Fibroblast of skin of scalp (primary cell): ENCODE measurements around the gene IZUMO4. TPM values are rescaled to one million over a fixed set of nuclear protein-coding genes. Genes with fewer than 3 reads are reported as not detected.

Experiments
- DNase-seq: peaks from one replicate; pipeline ENCODE4 v3.0.0-alpha.2; 2013
- polyA plus RNA-seq, 2 experiments: library from polyadenylated mRNA; unstranded; fragments of 120-200 nt; gene quantifications; one replicate each; pipeline ENCODE4 v1.2.1, GENCODE V29; 2013; ENCODE audit not compliant: insufficient read length in 2 of 2

Gene IZUMO4, protein sequence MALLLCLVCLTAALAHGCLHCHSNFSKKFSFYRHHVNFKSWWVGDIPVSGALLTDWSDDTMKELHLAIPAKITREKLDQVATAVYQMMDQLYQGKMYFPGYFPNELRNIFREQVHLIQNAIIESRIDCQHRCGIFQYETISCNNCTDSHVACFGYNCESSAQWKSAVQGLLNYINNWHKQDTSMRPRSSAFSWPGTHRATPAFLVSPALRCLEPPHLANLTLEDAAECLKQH
- polyA plus RNA-seq (2013, experiment 1 of 2; ENCODE audit: insufficient read length): 2.3 TPM
- 1.8 TPM for polyA plus RNA-seq (2013, experiment 2 of 2; ENCODE audit: insufficient read length)

DNA sequence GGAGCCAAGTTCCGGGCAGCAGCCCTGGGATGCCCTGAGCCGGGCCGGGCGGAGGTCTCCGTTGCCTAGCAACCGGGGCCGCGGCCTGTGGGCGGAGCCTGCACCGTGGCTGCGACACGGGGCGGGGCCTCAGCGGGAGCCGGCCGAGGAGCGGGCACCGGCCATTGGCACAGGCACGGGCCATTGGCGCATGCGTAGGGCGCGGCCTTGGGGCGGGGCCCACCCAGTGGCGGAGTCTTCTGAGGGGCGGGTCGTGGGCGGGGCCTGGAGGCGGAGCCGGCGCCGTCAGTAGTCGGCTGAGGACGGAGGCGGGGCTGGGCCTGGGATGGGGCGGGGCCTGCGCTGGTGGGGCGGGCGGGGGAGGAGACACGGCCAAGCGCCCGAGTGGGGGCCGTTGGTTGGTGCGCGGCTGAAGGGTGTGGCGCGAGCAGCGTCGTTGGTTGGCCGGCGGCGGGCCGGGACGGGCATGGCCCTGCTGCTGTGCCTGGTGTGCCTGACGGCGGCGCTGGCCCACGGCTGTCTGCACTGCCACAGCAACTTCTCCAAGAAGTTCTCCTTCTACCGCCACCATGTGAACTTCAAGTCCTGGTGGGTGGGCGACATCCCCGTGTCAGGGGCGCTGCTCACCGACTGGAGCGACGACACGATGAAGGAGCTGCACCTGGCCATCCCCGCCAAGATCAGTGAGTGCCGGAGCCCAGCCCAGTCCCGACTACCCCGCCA is at the start of gene IZUMO4:
TSS of gene IZUMO4 (plus strand) at position 436 of the 723 bp plus-strand sequence. CDS start at position 467, 31 bp downstream.
- peak; percentile 97 for DNase-seq

DNA sequence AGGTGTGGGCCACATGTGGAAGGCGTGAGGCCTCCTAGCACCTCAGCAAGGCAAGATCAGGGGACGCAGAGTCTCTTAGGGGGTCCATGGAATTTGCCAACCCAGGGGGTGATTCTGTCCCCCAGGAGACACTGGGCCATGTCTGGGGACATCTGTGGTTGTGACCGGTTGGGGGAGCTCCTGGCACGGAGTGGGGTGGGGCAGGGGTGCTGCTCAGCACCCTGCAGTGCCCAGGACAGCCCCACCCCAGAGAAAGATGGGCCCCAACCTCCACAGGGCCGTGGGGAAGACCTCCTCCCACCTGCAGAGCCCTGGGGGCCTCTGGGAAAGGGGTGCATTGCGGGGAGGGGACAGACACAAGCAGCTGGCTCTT is 49.7 kb upstream of the IZUMO4 start:
- no peak for DNase-seq

DNA sequence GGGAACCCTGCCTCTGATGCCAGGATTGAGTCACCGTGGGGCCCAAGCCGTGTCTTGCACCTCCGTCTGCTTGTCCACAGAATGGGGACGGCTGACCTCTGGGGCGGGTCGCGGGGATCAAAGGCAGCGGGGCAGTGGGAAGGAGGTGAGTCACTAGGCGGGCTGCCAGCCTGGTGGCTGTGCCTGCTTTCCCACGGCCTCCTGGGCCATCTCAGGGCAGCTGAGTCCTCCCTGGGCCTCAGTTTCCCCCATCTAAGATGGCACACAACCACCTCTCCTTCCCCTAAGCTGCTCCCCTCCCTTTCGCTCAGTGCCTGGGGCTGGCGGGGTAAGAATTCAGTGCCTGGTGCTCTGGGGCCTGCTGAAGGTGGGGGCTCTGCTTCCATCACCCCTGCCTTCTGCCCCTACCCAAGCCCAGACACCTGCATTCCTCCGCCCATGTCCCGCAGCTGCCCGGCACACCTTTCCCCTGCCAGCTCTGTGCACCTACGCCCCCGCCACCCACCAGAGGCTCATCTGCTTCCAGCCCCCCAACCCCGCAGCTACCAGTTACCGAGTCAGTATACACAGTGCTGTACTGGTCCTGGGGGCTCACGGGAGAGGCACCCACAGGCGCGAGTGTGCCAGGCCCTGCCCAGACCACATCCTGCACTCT is 49.1 kb upstream of the IZUMO4 start:
- no peak for DNase-seq

DNA sequence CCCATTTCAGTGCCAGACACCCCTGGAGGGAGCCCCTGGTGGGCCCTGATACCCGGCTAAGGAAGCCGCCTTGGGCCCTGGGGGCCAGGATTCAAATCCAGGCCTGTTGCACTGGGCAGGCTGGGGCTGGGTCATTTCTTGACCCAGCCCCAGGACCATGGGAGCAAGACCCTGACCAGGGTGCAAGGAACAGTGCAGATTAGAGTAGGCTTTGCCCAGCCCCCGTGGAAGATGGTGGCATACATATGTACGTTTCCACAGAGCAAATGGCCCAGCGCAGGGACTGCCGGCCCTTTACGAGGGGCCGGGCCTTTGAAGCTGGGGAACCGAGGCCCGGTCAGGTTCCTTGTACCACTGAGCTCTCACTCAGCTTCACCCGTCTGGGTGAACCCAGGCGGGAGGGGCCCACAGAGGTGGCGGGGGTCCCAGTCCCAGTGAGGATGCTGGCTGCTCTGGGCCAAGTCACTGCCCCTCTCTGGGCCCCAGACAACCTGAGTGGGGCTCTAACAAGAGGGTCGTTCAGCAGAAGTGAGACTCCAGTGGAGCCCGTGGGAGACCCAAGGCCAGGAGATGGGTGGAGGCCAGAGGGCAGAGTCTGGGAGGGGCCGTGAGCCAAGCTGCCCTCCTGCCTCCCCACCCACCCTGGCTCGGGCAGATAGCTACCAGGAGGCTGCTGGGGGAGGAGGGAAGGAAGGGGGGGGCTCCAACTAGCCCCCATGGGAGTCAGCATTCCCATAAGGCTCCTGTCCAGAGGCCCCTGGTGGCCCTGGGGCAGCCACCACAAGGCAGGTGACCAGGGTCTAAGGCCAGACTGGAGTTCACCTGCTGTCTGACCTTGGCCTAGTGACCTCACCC is 48.4 kb upstream of the IZUMO4 start:
- DNase-seq: no peak

DNA sequence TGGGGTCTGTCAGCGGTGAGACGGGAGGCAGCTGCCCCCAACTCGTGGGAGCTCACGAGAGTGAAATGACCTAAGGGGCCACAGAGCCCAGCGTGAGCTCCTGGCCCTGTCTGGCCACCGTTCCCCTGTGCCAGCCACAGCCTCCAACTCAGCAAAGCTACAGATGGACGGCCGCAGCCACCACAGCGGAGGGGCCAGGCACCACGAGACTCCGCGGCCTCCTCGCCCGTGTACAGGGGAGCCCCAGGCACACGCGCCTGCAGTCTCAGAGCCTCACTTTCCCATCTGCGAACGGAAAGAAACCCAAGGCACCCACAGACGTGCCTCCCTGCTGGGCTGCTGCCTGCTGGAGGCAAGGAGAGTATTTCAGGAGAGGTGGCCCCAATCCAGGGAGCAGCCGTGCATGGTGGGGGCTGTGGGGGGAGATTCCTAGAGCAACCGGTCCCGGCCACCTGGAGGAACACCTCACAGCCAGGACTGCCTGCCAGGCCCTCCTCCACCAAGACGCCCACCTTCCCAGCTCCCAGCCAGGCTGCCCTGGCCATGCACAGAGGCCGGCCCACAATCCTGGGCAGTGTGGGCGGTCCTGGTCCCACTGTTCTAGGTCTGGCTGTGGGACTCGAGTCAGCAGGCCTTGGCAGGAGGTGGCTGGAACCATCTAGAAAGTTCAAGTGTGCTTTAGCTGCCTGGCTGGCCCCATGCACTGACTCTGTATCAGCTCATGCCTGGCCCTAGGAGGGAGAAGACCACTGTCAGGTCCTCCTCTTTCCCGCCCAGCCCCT is 47.6 kb upstream of the IZUMO4 start:
- DNase-seq: no peak

DNA sequence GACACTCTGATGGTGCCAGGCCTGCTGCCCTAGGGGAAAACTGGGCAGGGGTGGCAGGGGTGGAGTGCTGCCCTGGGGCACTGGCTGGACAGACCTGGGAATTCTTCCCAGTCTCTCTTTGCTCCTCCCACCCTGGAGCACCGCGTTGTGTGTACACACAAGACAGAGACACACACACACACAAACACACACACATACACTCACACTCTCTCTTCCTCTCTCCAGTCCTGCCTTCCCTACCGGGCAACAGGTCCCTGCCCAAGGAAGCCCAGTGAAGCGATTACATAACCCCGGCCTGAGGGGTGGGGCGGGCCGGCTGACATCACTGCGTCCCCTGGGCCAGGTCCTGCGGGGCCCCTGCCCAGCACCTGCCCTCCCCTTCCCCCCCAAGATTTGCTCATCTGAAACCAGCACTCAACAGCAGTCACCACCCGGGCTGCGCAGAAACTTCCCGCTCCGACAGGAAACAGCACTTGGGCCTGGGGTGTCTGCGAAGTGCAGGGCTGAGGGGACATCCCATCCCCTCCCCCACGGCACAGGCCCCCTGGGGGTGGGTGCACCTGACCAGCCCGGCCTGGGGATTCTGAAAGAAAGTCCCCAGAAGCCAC is 46.9 kb upstream of the IZUMO4 start:
- DNase-seq: peak; percentile 48

DNA sequence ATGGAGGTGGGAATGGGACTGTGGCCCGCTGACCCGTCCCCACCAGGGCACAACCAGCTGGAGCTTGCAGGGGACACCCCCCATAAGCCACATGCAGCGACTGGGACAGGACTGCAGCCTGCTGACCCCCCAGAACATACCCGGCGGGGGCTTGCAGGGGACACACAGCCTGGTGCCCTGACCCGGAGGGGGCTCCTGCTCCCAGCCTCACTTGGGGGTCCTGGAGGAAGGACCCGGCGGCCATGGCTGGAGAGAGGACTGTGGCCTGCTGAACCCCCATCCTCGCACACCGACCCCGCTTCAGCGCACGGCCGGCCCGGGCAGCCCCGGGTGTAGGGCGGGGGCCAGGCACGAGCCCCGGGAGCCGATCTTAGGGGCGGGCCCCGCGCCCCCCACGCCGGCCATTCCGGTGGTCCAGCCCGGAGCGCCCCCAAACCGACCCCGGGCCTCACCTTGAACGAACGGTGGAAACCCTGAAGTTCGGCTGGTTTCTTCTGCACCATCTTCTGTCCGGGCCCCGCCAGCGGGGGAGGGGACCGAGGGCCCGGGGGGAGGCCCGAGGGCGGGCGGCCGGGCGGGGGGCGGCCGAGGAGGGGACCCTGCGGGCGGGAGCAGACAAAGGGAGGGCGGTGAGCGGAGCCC is 46.2 kb upstream of the IZUMO4 start:
- DNase-seq: no peak

DNA sequence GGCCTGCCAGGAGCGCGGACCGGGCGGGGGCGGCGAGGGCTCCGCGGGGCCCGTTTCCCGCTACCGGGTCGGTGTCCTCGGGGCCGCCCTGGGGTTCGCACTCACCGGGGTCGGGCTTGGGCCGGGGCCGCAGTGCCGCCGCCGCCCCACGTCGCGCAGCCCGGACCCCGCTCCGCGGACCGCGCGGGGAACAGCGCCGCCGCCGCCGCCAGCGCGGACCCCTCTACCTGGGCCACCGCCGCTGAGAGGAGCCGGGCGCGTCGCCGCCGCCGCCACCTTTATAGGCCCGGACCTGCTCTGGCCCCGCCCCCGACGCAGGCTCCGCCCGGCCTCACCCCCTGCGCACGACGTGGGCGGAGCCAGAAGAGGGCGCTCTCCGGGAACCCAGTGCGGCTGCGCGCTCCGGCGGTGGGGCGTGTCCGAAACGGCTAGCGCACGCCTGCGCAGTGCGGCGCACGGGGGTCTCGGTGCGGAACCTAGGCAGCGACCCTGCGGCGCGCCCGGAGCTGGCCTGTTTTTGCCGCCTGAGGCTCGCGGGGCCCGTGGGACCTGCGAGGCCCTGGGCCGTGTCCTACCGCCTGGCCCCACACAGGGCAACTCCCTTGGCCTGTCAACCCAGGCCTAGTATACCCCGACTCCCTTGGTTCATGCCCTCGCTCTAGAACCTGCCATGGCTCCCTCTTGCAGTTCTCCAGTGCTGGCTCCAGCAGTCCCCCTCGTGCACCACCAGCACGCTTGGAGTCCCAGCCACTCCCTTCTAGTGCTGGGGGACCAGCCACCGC is 45.5 kb upstream of the IZUMO4 start, which contains the start of gene MKNK2:
TSS of gene MKNK2 (minus strand) at position 254 of the 782 bp plus-strand sequence. CDS start 393 bp downstream, outside the sequence.
- DNase-seq: peak; percentile 89

DNA sequence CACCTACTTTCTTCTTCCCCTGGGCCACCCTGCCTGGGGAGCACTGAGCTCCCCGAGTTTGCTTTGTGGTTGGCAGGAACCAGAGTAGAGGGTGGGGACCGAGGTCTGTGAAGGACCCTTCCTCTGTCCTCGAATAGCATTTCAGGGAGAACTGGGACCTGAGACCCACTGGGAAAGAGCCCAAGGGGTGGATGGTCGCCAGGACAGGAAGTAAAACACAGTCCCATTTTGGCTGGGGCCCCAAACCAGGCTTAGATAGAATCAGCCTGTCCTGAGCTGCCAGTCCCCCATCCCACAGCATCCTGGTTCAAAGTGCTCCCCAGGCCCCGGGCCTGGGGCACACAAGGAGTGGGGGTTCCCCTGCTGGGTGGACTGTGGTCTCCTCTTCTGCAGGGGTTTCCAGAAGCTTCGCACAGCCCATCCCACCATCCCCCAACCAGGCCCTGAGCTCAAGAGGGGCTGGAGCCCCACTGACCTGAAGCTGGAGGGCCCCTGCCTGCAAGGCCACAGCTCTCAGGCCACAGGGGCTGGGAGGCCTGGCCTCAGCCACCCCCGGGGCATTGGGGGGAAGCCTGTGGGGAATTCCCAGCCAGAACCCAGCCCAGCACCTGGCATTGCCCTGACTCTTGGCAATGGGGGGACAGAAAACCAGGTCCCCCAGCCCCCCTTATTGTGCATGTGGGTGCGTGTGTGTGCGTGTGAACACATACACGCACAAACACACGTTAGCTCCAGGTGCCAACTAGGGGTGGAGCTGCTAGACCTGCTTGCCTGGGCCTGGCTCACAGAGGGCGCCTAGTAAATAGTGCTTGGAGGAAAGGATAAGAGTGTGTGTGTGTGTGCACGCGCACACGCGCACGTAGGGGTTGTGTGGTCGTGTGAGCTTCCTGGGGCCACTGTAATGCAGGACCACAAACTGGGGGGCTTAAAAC is 44.7 kb upstream of the IZUMO4 start:
- no peak for DNase-seq

DNA sequence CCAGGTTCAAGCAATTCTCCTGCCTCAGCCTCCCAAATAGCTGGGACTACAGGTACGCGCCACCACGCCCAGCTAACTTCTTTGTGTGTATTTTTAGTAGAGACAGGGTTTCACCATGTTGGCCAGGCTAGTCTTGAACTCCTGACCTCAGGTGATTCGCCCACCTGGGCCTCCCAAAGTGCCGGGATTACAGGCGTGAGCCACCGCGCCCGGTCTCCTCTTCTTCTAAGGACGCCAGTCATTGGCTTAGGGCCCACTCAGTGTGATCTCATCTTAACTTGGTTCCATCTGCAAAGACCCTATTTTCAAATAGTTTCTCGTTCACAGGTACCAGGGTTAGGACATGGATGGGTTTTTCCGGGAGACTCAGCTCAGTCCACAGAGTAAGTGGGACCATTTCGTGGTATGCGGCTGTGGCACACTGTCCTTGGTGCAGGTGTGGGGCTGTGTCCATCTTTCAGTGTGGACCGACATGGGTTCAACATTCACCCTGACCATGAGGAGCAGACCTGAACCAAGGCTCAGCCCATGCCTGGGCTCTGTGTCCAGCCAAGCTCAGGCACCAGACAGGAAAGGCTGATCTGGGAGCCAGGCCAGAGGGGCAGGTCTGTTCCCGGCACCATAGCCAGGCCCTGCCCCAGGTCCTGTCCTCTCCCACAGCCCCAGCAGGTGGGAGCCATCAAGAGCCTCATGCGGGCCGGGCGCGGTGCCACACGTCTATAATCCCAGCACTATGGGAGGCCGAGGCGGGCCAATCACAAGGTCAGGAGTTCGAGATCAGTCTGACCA is 42.9 kb upstream of the IZUMO4 start:
- DNase-seq: no peak

DNA sequence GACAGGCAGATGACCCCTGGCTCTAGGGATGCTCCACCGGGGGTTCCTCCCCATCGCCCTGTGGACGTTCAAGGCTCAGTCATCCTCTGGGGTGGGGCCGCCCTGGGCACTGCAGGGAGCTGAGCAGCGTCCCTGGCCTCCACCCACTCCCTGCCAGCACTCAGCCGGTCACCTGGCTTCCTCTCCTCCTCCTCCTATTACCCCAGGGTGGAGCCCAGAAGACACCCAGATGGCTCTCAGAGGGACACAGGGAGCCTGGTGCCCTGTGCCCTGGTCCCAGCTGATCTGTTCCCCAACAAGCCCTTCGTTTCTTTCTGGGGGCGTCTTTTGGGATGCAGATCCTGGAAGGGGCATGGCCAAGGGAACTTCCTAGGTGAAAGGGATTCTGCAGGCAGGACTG is 42.0 kb upstream of the IZUMO4 start:
- no peak for DNase-seq

DNA sequence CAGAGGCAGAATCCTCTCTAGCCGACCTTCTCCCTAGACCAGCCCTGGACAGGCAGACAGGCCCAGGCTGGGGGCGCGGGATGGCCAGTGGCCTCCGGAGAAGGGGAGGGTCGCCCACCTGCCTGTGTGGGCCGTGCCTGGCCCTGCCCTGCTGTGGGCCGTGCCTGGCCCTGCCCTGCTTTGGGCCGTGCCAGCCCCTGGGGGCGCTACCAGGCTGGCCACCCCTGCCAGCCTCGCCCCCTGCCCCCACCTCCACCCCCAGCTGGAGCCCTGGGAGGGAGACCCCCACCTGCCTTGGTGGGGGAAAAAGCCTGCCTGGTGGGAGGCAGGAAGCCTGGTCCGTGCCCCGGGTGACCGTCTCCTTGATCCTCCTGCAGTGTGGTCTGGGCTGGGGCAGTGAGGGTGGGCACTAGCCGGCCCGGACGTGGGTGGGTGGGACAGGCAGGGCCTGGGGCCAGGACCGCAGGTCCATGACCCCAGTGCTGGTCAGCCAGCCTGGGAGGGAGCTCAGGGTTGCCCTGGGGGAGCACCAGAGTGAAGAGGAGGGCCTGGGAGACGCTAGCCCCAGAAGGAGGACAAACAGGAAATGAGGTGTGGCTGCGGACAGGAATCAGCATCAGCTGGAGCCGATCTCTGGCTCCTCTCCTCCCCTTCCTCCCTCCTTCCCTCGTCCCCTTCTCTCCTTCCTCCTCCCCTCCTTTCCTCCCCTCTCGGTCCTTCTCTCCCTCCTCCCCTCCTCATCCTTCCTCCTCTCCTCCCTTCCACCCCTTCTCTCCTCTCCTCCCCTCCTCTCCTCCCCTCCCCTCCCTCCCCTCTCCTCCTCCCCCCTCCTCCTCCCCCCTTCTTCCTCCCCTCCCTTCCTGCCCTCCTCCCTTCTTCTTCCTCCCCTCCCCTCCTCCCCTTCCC is 40.5 kb upstream of the IZUMO4 start:
- peak; percentile 83 for DNase-seq

DNA sequence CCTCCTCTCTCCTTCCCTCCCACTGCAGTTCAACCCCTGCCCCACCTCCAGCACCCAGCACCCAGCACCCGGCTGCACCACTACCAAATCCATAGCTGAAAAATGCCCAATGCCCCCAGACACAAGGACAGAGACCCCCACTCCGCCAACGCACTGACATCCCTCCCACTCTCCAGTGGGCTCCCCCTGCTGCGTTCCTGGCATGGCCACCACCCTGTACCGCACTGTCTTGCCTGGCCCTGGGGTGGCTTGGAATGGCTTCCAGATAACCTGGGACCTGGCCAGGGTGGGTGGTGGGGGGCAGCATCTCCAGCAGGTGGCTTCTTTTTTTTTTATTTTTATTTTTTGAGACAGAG is 39.9 kb upstream of the IZUMO4 start:
- DNase-seq: no peak

DNA sequence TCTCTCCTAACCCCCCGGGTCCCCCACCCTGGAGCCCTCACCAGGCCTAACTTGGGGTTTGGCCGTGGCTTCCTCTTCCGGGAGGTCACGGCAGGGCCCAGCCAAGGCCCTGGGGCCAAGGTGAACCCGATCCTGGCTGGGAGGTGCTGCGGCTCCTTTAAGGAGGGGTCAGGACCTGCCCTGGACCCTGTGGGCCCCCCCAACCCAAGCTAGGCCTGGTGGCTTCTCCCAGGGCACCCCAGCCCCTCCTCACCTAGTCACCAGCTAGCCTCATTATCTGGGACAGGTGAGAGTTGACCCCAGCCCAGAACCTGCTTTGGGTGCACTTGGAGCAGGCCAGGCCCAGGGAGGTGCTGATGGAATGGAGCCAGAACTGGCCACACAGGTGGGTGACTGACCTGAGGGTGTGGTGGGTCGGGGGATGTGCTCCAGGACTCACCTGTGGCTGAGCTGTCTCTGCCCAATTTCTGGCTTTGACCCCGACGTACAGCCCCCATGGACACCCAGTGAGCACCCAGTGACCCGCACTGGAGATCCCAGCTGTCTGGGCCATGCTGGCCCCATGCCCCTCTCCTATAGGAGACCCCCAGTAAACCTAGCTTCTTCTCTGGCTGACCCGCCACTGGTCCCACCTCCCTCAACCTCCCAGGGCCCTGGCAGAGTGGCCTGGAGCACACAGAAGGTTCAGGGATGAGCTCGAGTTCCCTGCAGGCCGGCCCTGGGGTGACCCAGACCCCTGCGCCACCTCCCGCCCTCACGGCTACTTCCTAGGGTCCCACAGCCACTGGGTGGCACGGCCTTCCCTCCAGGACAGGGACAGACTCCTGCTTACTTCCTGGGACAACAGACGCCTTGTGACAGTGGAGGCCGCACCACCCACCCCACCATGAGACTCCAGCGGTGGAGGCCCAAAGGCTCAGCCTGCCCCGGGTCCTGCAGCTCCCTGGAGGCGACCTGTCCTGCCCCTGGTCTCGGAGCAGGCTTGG is 38.9 kb upstream of the IZUMO4 start:
- DNase-seq: no peak

DNA sequence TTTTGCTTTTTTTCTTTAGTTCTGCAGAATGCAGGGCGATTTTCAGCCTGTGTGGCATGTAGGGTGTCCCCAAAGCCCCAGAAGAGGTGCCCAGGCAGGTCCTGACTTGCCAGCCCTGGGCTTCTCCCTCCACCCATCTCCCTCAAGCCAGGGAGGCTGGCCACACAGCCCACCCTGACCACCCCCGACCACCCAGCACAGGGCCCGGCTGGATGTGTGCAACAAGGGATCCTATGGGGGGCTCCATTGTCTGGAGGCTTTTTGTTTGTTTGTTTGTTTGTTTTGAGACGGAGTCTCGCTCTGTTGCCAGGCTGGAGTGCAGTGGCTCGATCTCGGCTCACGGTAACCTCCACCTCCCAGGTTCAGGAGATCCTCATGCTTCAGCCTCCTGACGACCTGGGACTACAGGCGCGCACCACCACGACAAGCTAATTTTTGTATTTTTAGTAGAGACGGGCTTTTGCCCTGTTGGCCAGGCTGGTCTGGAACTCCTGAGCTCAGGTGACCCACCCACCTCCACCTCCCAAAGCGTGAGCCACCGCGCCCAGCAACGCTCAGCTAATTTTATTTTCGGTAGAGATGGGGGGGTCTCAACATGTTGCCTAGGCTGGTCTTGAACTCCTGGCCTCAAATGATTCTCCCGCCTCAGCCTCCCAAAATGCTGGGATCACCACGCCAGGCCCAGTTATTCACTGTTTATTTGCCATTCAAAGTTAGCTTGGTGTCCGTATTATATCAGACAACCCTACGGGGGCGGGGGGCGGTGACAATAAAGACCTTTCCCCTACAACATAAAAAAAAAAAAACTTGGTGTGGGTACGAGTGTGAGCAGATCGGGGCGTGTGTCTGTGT is 37.9 kb upstream of the IZUMO4 start:
- no peak for DNase-seq
